Cardiac fibroblast (primary cell): ENCODE results near the gene PLAAT3.

Source experiments
- DNase-seq, 2 donors: peaks; one replicate each; pipeline versions ENCODE4 v3.0.0 to v3.0.0-alpha.2; 2010; ENCODE audit warnings: low read depth in 2 of 2
- H3K4me3 ChIP-seq, 2 donors: replicated peaks in 1 of 2; 1 replicate in 1 of 2; 2 replicates in 1 of 2; pipeline ENCODE4 v1.5.1; 2011; ENCODE audit warnings: low read depth in 2 of 2, low read length in 2 of 2, mild to moderate bottlenecking in 2 of 2, moderate library complexity in 1 of 2
- TF ChIP-seq, protein P1 (sequence below): IDR thresholded peaks from one replicate; pipeline ENCODE4 v1.5.1; 2011; ENCODE audit warnings: low read depth, mild to moderate bottlenecking, low read length, inconsistent platforms

PLAAT3 gene

DNA sequence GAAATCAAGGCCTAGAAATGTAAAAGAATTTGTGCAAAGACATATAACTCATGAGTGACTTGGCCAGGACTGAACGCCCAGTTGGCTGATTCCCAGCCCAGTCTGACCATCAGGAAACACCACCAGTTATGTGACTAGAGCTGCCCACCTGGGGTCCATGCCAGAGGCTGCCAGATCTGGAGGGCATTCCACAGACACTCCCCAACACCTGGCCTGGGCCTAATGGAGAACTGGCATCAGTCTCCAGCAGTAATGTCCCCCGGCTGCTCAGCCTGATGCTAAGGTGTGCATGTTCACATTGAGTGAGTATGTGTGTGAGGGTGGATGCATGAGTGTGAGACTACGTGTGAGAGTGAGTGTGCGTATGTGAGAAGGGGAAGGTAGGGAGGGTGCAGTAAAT, 15.7 kb downstream of the PLAAT3 start:
- no peak overlapping the region for H3K4me3 ChIP-seq
- TF ChIP-seq, protein P1, sequence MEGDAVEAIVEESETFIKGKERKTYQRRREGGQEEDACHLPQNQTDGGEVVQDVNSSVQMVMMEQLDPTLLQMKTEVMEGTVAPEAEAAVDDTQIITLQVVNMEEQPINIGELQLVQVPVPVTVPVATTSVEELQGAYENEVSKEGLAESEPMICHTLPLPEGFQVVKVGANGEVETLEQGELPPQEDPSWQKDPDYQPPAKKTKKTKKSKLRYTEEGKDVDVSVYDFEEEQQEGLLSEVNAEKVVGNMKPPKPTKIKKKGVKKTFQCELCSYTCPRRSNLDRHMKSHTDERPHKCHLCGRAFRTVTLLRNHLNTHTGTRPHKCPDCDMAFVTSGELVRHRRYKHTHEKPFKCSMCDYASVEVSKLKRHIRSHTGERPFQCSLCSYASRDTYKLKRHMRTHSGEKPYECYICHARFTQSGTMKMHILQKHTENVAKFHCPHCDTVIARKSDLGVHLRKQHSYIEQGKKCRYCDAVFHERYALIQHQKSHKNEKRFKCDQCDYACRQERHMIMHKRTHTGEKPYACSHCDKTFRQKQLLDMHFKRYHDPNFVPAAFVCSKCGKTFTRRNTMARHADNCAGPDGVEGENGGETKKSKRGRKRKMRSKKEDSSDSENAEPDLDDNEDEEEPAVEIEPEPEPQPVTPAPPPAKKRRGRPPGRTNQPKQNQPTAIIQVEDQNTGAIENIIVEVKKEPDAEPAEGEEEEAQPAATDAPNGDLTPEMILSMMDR, result no peak
- DNase-seq, result no peak

- TF ChIP-seq, protein P1, result no peak
- H3K4me3 ChIP-seq, result no peak overlapping the region
- DNase-seq, result peak in 1 of 2 donors; percentile 53
Measured at GRCh38 chr11:63595296-63595695, 18.9 kb downstream of the PLAAT3 start.

DNA sequence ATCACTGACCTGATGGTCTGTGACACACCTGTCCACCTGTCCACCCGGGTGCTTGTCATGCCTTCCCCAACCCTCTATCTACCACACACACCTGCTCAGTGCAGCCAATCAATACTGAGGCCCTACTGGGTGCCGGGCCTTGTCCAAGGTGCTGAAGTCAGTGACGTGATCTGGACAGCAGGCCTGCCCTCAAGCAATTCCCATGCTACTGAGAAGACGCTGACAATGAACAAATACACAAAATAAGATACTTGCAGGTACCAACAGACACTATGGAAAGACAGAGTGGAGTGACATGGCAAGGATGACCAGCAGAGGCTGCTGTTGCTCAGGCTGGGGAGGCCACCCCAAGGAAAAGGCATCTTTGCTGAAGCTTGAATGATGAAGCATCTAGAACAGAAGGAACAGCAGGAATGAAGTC, 21.2 kb downstream of the PLAAT3 start:
- TF ChIP-seq, protein P1, result peak; percentile 79
- peak; percentile 56 for DNase-seq
- H3K4me3 ChIP-seq, result no peak overlapping the region

DNA sequence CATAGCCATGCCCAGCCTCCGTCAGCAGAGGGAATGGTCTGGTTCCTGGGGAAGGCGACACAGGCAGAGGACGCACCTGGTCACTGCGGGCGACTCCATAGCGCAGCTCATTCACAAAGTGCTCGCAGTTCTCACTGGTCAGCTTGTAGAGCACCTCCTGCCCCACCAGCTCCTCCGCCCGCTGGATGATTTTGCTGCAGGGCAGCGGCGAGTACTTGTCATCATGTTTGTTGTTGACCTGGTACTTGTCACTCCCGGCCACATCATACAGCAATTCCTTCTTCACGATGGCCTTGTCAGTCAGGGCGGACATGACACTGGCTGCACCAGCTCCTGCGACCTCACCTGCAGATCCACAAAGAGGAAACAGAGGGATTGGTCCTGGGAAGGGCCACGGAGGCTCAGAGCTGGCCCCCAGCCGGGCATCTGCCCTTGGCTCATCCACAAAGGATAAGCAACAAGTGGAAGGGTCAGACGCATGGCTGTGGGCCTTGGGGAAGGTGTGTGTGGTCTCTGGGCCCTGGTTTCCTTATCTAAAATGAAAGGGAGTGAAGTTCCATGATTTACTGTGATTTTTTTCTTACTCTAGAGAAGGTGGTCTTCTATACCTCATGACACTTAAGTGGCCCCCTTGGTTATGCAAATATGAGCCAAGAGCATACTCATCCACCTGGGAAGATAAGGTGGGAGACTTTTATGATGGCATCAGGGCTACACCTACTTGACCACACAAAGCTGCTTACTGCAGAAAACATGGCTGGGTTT, 24.0 kb downstream of the PLAAT3 start:
- TF ChIP-seq, protein P1, result no peak
- DNase-seq, result no peak
- H3K4me3 ChIP-seq, result no peak overlapping the region

DNA sequence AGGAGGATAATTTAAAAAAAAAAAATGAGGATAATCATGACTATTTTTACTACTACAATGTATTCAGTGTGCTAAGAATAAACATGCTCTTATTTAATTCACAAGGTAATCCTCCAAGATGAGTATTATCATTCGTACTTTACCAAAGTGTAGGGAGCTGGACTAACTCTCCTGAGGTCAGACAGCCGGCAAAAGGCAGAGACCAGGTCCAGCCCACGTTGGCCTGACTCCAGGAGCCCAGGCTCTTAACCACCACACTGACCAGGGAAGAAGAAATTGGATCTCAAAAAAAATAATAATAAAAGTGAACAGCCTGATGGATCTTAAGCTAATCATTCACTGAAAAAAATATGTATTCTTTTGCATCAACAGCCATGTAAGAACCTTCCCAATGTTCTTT, 25.2 kb downstream of the PLAAT3 start:
- DNase-seq, result no peak
- H3K4me3 ChIP-seq, result no peak overlapping the region
- TF ChIP-seq, protein P1, result no peak

- TF ChIP-seq, protein P1, result no peak
- no peak for DNase-seq
- no peak overlapping the region for H3K4me3 ChIP-seq
Measured at GRCh38 chr11:63586451-63587166, 27.6 kb downstream of the PLAAT3 start.
